H9 (cell line): ENCODE results near the gene MAML3. TPM values are rescaled to one million over a fixed set of nuclear protein-coding genes. Genes with fewer than 3 reads are reported as not detected.

Source experiments
- DNase-seq: peaks from one replicate; pipeline ENCODE4 v3.0.0-alpha.2; 2017
- H2AFZ ChIP-seq: one replicate; pipeline ENCODE4 v1.6.1; 2013; ENCODE audit warnings: mild to moderate bottlenecking, low read length, control low read depth, moderate library complexity
- H2AK5ac ChIP-seq: 2 replicates; pipeline ENCODE4 v1.6.1; 2013; ENCODE audit warnings: low read length, control low read depth, mixed read lengths; ENCODE audit not compliant: insufficient read length
- H2BK120ac ChIP-seq: one replicate; pipeline ENCODE4 v1.6.1; 2013; ENCODE audit warnings: low read depth, mild to moderate bottlenecking, low read length, control low read depth, inconsistent platforms; ENCODE audit not compliant: poor library complexity, severe bottlenecking
- H2BK12ac ChIP-seq: 2 replicates; pipeline ENCODE4 v1.6.1; 2013; ENCODE audit warnings: low read length, control low read depth, mixed read lengths, low read depth; ENCODE audit not compliant: insufficient read length
- H2BK15ac ChIP-seq: 2 replicates; pipeline ENCODE4 v1.6.1; 2013; ENCODE audit warnings: low read depth, low read length, control low read depth
- H2BK20ac ChIP-seq: one replicate; pipeline ENCODE4 v1.6.1; 2013; ENCODE audit warnings: low read depth, mild to moderate bottlenecking, low read length, control low read depth, inconsistent platforms; ENCODE audit not compliant: poor library complexity, severe bottlenecking
- H2BK5ac ChIP-seq: 2 replicates; pipeline ENCODE4 v1.6.1; 2013; ENCODE audit warnings: low read length, control low read depth, mixed read lengths; ENCODE audit not compliant: insufficient read length
- H3K14ac ChIP-seq: 2 replicates; pipeline ENCODE4 v1.6.1; 2013; ENCODE audit warnings: low read length, control low read depth; ENCODE audit not compliant: insufficient read depth
- H3K18ac ChIP-seq: 2 replicates; pipeline ENCODE4 v1.6.1; 2013; ENCODE audit warnings: low read depth, mild to moderate bottlenecking, mixed read lengths, low read length, control low read depth; ENCODE audit not compliant: insufficient read length
- H3K23ac ChIP-seq: 2 replicates; pipeline ENCODE4 v1.6.1; 2013; ENCODE audit warnings: low read length, control low read depth, mixed read lengths, low read depth; ENCODE audit not compliant: insufficient read length
- H3K23me2 ChIP-seq: 2 replicates; pipeline ENCODE4 v1.6.1; 2013; ENCODE audit warnings: low read depth, mild to moderate bottlenecking, mixed read lengths, low read length, control low read depth; ENCODE audit not compliant: insufficient read length, poor library complexity, severe bottlenecking
- H3K27ac ChIP-seq: 2 replicates; pipeline ENCODE4 v1.5.1; 2013; ENCODE audit warnings: low read length, control low read depth, mixed read lengths, low read depth; ENCODE audit not compliant: insufficient read length
- H3K27me3 ChIP-seq: 2 replicates; pipeline ENCODE4 v1.6.1; 2013; ENCODE audit warnings: low read length, control low read depth, inconsistent platforms; ENCODE audit not compliant: insufficient read depth
- H3K4ac ChIP-seq: 2 replicates; pipeline ENCODE4 v1.6.1; 2013; ENCODE audit warnings: low read depth, mild to moderate bottlenecking, control low read depth, inconsistent platforms, low read length, moderate library complexity
- H3K4me1 ChIP-seq: 2 replicates; pipeline ENCODE4 v1.6.1; 2013; ENCODE audit warnings: low read length, control low read depth, inconsistent platforms; ENCODE audit not compliant: insufficient read depth
- H3K4me2 ChIP-seq: 2 replicates; pipeline ENCODE4 v1.6.1; 2013; ENCODE audit warnings: low read length, control low read depth, mixed read lengths; ENCODE audit not compliant: insufficient read length, insufficient read depth
- H3K56ac ChIP-seq: 2 replicates; pipeline ENCODE4 v1.6.1; 2013; ENCODE audit warnings: low read depth, mild to moderate bottlenecking, mixed read lengths, low read length, control low read depth; ENCODE audit not compliant: insufficient read length
- H3K79me1 ChIP-seq: 2 replicates; pipeline ENCODE4 v1.6.1; 2013; ENCODE audit warnings: low read depth, mild to moderate bottlenecking, moderate library complexity, low read length, control low read depth, inconsistent platforms; ENCODE audit not compliant: insufficient read depth, poor library complexity, severe bottlenecking
- H3K79me2 ChIP-seq: 2 replicates; pipeline ENCODE4 v1.6.1; 2013; ENCODE audit warnings: low read length, control low read depth, inconsistent platforms; ENCODE audit not compliant: insufficient read depth
- H3K9ac ChIP-seq: 2 replicates; pipeline ENCODE4 v1.6.1; 2013; ENCODE audit warnings: low read length, control low read depth, mixed read lengths; ENCODE audit not compliant: insufficient read length; ENCODE audit errors: extremely low read depth
- H3K9me3 ChIP-seq: one replicate; pipeline ENCODE4 v1.6.1; 2013; ENCODE audit warnings: low read depth, low read length, inconsistent platforms; ENCODE audit not compliant: control insufficient read depth
- H3T11ph ChIP-seq: one replicate; pipeline ENCODE4 v1.6.1; 2013; ENCODE audit warnings: mild to moderate bottlenecking, low read length, control low read depth, inconsistent platforms
- H4K20me1 ChIP-seq: one replicate; pipeline ENCODE4 v1.6.1; 2013; ENCODE audit not compliant: control insufficient read depth, insufficient read length, insufficient read depth
- H4K5ac ChIP-seq: 2 replicates; pipeline ENCODE4 v1.6.1; 2013; ENCODE audit warnings: low read depth, mild to moderate bottlenecking, mixed read lengths, low read length, control low read depth; ENCODE audit not compliant: insufficient read length
- H4K8ac ChIP-seq: replicated peaks from 2 replicates; pipeline ENCODE4 v1.6.1; 2013; ENCODE audit warnings: low read length, control low read depth, mixed read lengths, low read depth; ENCODE audit not compliant: insufficient read length
- H4K91ac ChIP-seq: 2 replicates; pipeline ENCODE4 v1.6.1; 2013; ENCODE audit warnings: low read depth, mild to moderate bottlenecking, moderate library complexity, mixed read lengths, low read length, control low read depth; ENCODE audit not compliant: insufficient read length
- H3K27ac Mint-ChIP-seq, 3 experiments: 2 replicates in 2 of 3; 3 replicates in 1 of 3; pipeline ENCODE4 v1.8.0; 2020 to 2021; ENCODE audit warnings: mixed read lengths in 3 of 3, mild to moderate bottlenecking in 1 of 3, moderate library complexity in 1 of 3
- H3K27me3 Mint-ChIP-seq: 2 replicates; pipeline ENCODE4 v1.8.0; 2021; ENCODE audit warnings: low read depth, mild to moderate bottlenecking, moderate library complexity, mixed read lengths
- H3K36me3 Mint-ChIP-seq, 3 experiments: 2 replicates in 2 of 3; 3 replicates in 1 of 3; pipeline ENCODE4 v1.8.0; 2020 to 2021; ENCODE audit warnings: low read depth in 3 of 3, mixed read lengths in 3 of 3; ENCODE audit not compliant: insufficient read depth in 1 of 3
- H3K4me1 Mint-ChIP-seq, 2 experiments: 2 replicates each; pipeline ENCODE4 v1.8.0; 2020; ENCODE audit warnings: mixed read lengths in 2 of 2
- H3K4me3 Mint-ChIP-seq, 2 experiments: 2 replicates in 1 of 2; 3 replicates in 1 of 2; pipeline ENCODE4 v1.8.0; 2020 to 2021; ENCODE audit warnings: mild to moderate bottlenecking in 2 of 2, mixed read lengths in 2 of 2, moderate library complexity in 1 of 2
- H3K9me3 Mint-ChIP-seq, 2 experiments: 2 replicates in 1 of 2; 3 replicates in 1 of 2; pipeline ENCODE4 v1.8.0; 2020; ENCODE audit warnings: mild to moderate bottlenecking in 2 of 2, mixed read lengths in 2 of 2, moderate library complexity in 1 of 2
- WGBS: extraction: QIAGEN DNeasy Blood & Tissue Kit; methylation state at CpG from one replicate; pipeline ENCODE4 v1.1.7; 2013; ENCODE audit warnings: missing lambda C conversion rate, low lambda C conversion rate, mixed read lengths; ENCODE audit not compliant: insufficient read length; ENCODE audit errors: extremely low coverage; 5-methylcytosine and 5-hydroxymethylcytosine counted together
- total RNA-seq: library from RNA; stranded (reverse); gene quantifications from 2 replicates; pipeline ENCODE4 v1.2.1, GENCODE V29; 2021
- TF ChIP-seq, protein P1 (sequence below): fragments of 200-600 bp; sonication (generic); conservative IDR thresholded peaks from 3 replicates; pipeline ENCODE4 v1.8.0; 2021; ENCODE audit warnings: antibody characterized with exemption, mild to moderate bottlenecking

MAML3 gene
- total RNA-seq, 1 experiment from 2014 or later: 3.9 TPM

- Histone ChIP-seq H3K18ac (no peak overlapping the region), H3K27me3 (no peaks in the 10 kb centered on the region), H2BK120ac (no peak overlapping the region), H3T11ph (no peak overlapping the region), H3K79me1 (no peaks in the 10 kb centered on the region), H4K8ac (no peak overlapping the region), H4K20me1 (no peaks in the 10 kb centered on the region), H2AK5ac (no peak overlapping the region), H3K23me2 (no peaks in the 10 kb centered on the region), H3K9ac (no peak overlapping the region), H4K91ac (no peak overlapping the region), H3K79me2 (no peaks in the 10 kb centered on the region), H2BK12ac (no peak overlapping the region), H3K27ac (no peak overlapping the region), H4K5ac (no peak overlapping the region), H2BK5ac (no peak overlapping the region), H3K9me3 (no peaks in the 10 kb centered on the region), H3K56ac (no peak overlapping the region), H3K4me2 (no peak overlapping the region), H3K4ac (no peak overlapping the region), H3K4me1 (no peaks in the 10 kb centered on the region), H3K23ac (no peak overlapping the region), H2BK20ac (no peak overlapping the region), H3K14ac (no peak overlapping the region), H2BK15ac (no peak overlapping the region), H2AFZ (no peak overlapping the region)
- TF ChIP-seq, protein P1, sequence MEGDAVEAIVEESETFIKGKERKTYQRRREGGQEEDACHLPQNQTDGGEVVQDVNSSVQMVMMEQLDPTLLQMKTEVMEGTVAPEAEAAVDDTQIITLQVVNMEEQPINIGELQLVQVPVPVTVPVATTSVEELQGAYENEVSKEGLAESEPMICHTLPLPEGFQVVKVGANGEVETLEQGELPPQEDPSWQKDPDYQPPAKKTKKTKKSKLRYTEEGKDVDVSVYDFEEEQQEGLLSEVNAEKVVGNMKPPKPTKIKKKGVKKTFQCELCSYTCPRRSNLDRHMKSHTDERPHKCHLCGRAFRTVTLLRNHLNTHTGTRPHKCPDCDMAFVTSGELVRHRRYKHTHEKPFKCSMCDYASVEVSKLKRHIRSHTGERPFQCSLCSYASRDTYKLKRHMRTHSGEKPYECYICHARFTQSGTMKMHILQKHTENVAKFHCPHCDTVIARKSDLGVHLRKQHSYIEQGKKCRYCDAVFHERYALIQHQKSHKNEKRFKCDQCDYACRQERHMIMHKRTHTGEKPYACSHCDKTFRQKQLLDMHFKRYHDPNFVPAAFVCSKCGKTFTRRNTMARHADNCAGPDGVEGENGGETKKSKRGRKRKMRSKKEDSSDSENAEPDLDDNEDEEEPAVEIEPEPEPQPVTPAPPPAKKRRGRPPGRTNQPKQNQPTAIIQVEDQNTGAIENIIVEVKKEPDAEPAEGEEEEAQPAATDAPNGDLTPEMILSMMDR: no peak
- Mint-ChIP-seq H3K9me3 (no peaks in the 10 kb centered on the region), H3K4me1 (no peaks in the 10 kb centered on the region), H3K4me3 (no peak overlapping the region), H3K27ac (no peak overlapping the region), H3K27me3 (no peaks in the 10 kb centered on the region), H3K36me3 (no peaks in the 10 kb centered on the region)
- no peak for DNase-seq
- WGBS: no CpG with 5 or more reads among the region's 4 CpGs
These were observed 16.3 kb upstream of the MAML3 start for GRCh38 chr4:140170299-140170698.
